Neural progenitor cell (in vitro differentiated cells): ENCODE measurements around the gene MAGED2.

Experiments used
- EZH2 ChIP-seq: fragments of 200-600 bp; sonication (generic); IDR thresholded peaks from 2 replicates; pipeline ENCODE4 v1.6.1; 2017; ENCODE audit warnings: antibody characterized with exemption, mild to moderate bottlenecking, moderate library complexity
- EZH2phosphoT487 ChIP-seq: fragments of 200-600 bp; sonication (generic); IDR thresholded peaks from 2 replicates; pipeline ENCODE4 v1.6.1; 2017; ENCODE audit warnings: antibody characterized with exemption
- TF ChIP-seq, protein P1 (sequence below): fragments of 200-600 bp; sonication (generic); IDR thresholded peaks from 2 replicates; pipeline ENCODE4 v1.5.1; 2017; ENCODE audit warnings: antibody characterized with exemption, mild to moderate bottlenecking

DNA sequence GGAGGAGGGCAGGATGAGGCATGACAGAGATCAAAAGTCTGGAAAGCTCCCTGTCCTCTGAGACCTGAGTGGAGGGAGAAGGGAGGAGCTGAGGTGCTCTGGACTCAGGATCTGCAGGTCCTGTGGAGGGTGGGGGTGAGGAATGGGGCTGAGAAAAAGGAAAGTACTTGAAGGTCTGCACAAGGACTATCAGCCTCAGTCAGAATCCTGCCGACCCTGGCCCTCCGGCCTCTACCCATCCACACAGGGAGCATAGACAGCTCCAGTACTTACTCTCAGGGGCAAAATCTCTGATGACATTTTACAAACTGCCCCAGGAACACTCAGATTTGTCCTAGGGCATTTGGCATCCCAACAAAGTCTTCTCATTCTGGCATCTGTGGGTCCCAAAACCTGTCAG is 8.5 kb upstream of the MAGED2 start:
- TF ChIP-seq, protein P1, sequence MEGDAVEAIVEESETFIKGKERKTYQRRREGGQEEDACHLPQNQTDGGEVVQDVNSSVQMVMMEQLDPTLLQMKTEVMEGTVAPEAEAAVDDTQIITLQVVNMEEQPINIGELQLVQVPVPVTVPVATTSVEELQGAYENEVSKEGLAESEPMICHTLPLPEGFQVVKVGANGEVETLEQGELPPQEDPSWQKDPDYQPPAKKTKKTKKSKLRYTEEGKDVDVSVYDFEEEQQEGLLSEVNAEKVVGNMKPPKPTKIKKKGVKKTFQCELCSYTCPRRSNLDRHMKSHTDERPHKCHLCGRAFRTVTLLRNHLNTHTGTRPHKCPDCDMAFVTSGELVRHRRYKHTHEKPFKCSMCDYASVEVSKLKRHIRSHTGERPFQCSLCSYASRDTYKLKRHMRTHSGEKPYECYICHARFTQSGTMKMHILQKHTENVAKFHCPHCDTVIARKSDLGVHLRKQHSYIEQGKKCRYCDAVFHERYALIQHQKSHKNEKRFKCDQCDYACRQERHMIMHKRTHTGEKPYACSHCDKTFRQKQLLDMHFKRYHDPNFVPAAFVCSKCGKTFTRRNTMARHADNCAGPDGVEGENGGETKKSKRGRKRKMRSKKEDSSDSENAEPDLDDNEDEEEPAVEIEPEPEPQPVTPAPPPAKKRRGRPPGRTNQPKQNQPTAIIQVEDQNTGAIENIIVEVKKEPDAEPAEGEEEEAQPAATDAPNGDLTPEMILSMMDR = no peak
- TF ChIP-seq EZH2phosphoT487 = no peak
- no peak for TF ChIP-seq EZH2
